Naive thymus-derived CD4-positive, alpha-beta T cell (primary cell): ENCODE results near the gene TMEM59L. TPM values are rescaled to one million over a fixed set of nuclear protein-coding genes. Genes with fewer than 3 reads are reported as not detected.

Source experiments
- polyA plus RNA-seq, 2 donors: library from polyadenylated mRNA; unstranded; fragments of 300-500 nt; fragmentation: Illumina TruSeq; gene quantifications; one replicate each; pipeline ENCODE4 v1.2.3, GENCODE V29; 2021
- total RNA-seq, 6 experiments: library from RNA in 5 of 6; stranded (reverse) in 5 of 6; gene quantifications; 1 replicate in 5 of 6; 2 replicates in 1 of 6; pipeline ENCODE4 v1.2.3 and lab custom pipeline; 2021 to 2026

TMEM59L gene
- total and polyA plus RNA-seq, 7 experiments from 2014 or later: 0.22 to 0.74 (median 0.30) TPM; not detected in 3

Other genes starting within 250 kb of the TMEM59L start
- gene GDF15, start 226.7 kb upstream of the TMEM59L start, total RNA-seq: under 1 TPM in 4 of 5 experiments, not detected in 1; 0.32 to 0.73 (median 0.58) TPM
- not detected for gene GDF15, start 226.7 kb upstream of the TMEM59L start, polyA plus RNA-seq
- gene LRRC25, start 215.2 kb upstream of the TMEM59L start, total RNA-seq: 10 to 100 TPM in 1 of 5 experiments, 1 to 10 TPM in 2, under 1 TPM in 2; 0.15 to 68.6 (median 1.2) TPM
- gene LRRC25, start 215.2 kb upstream of the TMEM59L start, polyA plus RNA-seq: under 1 TPM; 0.20 to 0.44 TPM
- 100 to 1,000 TPM in 1 of 5 experiments, 10 to 100 TPM in 4; 27.0 to 185 (median 40.7) TPM for gene SSBP4, start 193.5 kb upstream of the TMEM59L start, total RNA-seq
- gene SSBP4, start 193.5 kb upstream of the TMEM59L start, polyA plus RNA-seq: 10 to 100 TPM; 33.5 to 42.8 TPM
- gene ISYNA1, start 174.7 kb upstream of the TMEM59L start, total RNA-seq: 10 to 100 TPM in 4 of 5 experiments, 1 to 10 TPM in 1; 9.5 to 42.5 (median 42.0) TPM
- gene ISYNA1, start 174.7 kb upstream of the TMEM59L start, polyA plus RNA-seq: 10 to 100 TPM; 21.9 to 29.0 TPM
- 10 to 100 TPM; 18.9 to 70.4 (median 25.0) TPM for gene ELL, start 90.8 kb upstream of the TMEM59L start, total RNA-seq
- gene ELL, start 90.8 kb upstream of the TMEM59L start, polyA plus RNA-seq: 10 to 100 TPM in 1 of 2 donors, 1 to 10 TPM in 1; 8.9 to 12.6 TPM
- 100 to 1,000 TPM; 137 to 241 (median 221) TPM for gene FKBP8, start 69.3 kb upstream of the TMEM59L start, total RNA-seq
- gene FKBP8, start 69.3 kb upstream of the TMEM59L start, polyA plus RNA-seq: 100 to 1,000 TPM in 1 of 2 donors, 10 to 100 TPM in 1; 96.9 to 155 TPM
- 100 to 1,000 TPM in 2 of 5 experiments, 10 to 100 TPM in 3; 74.7 to 108 (median 99.9) TPM for gene KXD1, start 55.0 kb upstream of the TMEM59L start, total RNA-seq
- gene KXD1, start 55.0 kb upstream of the TMEM59L start, polyA plus RNA-seq: 10 to 100 TPM; 70.3 to 78.5 TPM
- 1,000 to 10,000 TPM; 1,563 to 2,429 (median 2,196) TPM for gene UBA52, start 41.0 kb upstream of the TMEM59L start, total RNA-seq
- 1,000 to 10,000 TPM; 2,042 to 2,197 TPM for gene UBA52, start 41.0 kb upstream of the TMEM59L start, polyA plus RNA-seq
- gene REX1BD, start 24.1 kb upstream of the TMEM59L start, total RNA-seq: 100 to 1,000 TPM in 4 of 5 experiments, 10 to 100 TPM in 1; 83.9 to 152 (median 116) TPM
- 100 to 1,000 TPM; 164 to 197 TPM for gene REX1BD, start 24.1 kb upstream of the TMEM59L start, polyA plus RNA-seq
- not detected for gene CRLF1, start 6.1 kb upstream of the TMEM59L start, total RNA-seq
- gene CRLF1, start 6.1 kb upstream of the TMEM59L start, polyA plus RNA-seq: under 1 TPM; 0.28 to 0.49 TPM
- 10 to 100 TPM in 4 of 5 experiments, 1 to 10 TPM in 1; 9.5 to 16.3 (median 12.7) TPM for gene KLHL26, start 24.2 kb downstream of the TMEM59L start, total RNA-seq
- 1 to 10 TPM; 3.7 to 6.1 TPM for gene KLHL26, start 24.2 kb downstream of the TMEM59L start, polyA plus RNA-seq
- 10 to 100 TPM in 4 of 5 experiments, 1 to 10 TPM in 1; 8.4 to 23.4 (median 22.3) TPM for gene CRTC1, start 70.8 kb downstream of the TMEM59L start, total RNA-seq
- gene CRTC1, start 70.8 kb downstream of the TMEM59L start, polyA plus RNA-seq: 1 to 10 TPM in 1 of 2 donors, under 1 TPM in 1; 0.97 to 1.7 TPM
- not detected for gene COMP, start 178.4 kb downstream of the TMEM59L start, total RNA-seq
- not detected for gene COMP, start 178.4 kb downstream of the TMEM59L start, polyA plus RNA-seq
- gene UPF1, start 219.1 kb downstream of the TMEM59L start, total RNA-seq: 100 to 1,000 TPM in 4 of 5 experiments, 10 to 100 TPM in 1; 98.7 to 148 (median 113) TPM
- gene UPF1, start 219.1 kb downstream of the TMEM59L start, polyA plus RNA-seq: 10 to 100 TPM in 1 of 2 donors, 1 to 10 TPM in 1; 7.7 to 25.3 TPM